NCI-H187 treated with DMSO at 0.1 percent for 48 hours (cell line): ENCODE measurements around the gene DEFB131B.
"Not testable (repeated sequence)": the region's sequence is repeated elsewhere in the genome, so short reads cannot be mapped to it uniquely, and the experiment has no call there.

Experiments used
- DNase-seq: peaks from one replicate; lab custom pipeline; 2025; lab: John Stamatoyannopoulos, UW

DEFB131B gene

GRCh38 chr11:71911321-71911985 is 33.2 kb downstream of the DEFB131B start:
- not testable (repeated sequence) for DNase-seq

GRCh38 chr11:71911986-71912340 is 33.7 kb downstream of the DEFB131B start:
- DNase-seq = not testable (repeated sequence)

GRCh38 chr11:71913756-71914526 is 35.7 kb downstream of the DEFB131B start:
- no peak for DNase-seq

GRCh38 chr11:71914617-71915189 is 36.5 kb downstream of the DEFB131B start:
- DNase-seq = no peak

- DNase-seq = no peak
Measured at GRCh38 chr11:71917646-71918140, 39.4 kb downstream of the DEFB131B start.

- peak; percentile 65 for DNase-seq
Measured at GRCh38 chr11:71927820-71928736, 49.8 kb downstream of the DEFB131B start, which contains the start of gene XNDC1N. Gene XNDC1N (minus strand): TSS chr11:71928594. CDS start chr11:71923353, 5,241 bp downstream.

GRCh38 chr11:71928737-71929443 is 50.6 kb downstream of the DEFB131B start, which contains the start of gene RNF121:
Gene RNF121 (plus strand): TSS chr11:71929046. CDS start chr11:71929062, 16 bp downstream.
- DNase-seq = peak; percentile 80

GRCh38 chr11:71929491-71929890 is 51.2 kb downstream of the DEFB131B start:
- no peak for DNase-seq

GRCh38 chr11:71930556-71931244 is 52.4 kb downstream of the DEFB131B start:
- no peak for DNase-seq

- no peak for DNase-seq
Measured at GRCh38 chr11:71931245-71931602, 53.0 kb downstream of the DEFB131B start.

GRCh38 chr11:71933141-71933933 is 55.1 kb downstream of the DEFB131B start:
- no peak for DNase-seq
